Measurements from ENCODE around the gene FGA.

FGA gene

DNA sequence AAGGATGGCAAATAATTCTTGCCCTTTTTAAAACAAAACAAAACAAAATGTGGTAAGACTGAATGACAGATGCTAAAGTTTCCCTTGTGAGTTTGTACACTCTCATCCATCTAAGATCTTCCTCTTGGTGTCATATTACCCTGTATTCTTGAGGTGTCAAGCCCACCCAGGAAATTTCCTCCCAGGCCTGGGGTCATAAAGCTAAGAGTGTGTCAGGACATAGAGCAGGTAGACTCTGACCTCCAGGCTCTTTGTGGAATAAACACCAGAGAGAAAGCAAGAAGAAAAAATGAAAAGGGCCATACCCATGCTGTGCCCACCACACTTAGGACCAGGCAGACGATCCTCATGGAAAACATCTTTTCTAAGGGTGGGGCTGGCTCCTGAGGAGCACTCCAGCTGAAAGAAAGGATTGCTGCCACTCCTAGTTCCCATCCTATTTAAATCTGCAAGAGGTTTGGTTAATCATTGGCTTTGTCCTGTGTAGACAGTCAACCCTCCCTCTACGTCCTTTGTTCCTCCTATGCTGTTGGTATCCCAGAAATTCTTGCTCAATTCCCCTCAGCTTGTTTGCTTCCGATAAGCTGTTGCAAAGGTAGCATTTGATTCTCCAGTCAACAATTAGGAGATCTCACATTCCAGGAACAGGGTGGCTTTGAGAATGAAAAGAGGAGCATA is at the start of gene FGA:
TSS of gene FGA (minus strand) at position 414 of the 678 bp plus-strand sequence. CDS start at position 359, 55 bp downstream.
- TF ChIP-seq, protein P1, sequence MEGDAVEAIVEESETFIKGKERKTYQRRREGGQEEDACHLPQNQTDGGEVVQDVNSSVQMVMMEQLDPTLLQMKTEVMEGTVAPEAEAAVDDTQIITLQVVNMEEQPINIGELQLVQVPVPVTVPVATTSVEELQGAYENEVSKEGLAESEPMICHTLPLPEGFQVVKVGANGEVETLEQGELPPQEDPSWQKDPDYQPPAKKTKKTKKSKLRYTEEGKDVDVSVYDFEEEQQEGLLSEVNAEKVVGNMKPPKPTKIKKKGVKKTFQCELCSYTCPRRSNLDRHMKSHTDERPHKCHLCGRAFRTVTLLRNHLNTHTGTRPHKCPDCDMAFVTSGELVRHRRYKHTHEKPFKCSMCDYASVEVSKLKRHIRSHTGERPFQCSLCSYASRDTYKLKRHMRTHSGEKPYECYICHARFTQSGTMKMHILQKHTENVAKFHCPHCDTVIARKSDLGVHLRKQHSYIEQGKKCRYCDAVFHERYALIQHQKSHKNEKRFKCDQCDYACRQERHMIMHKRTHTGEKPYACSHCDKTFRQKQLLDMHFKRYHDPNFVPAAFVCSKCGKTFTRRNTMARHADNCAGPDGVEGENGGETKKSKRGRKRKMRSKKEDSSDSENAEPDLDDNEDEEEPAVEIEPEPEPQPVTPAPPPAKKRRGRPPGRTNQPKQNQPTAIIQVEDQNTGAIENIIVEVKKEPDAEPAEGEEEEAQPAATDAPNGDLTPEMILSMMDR (IDR thresholded peaks at IDR 0.05; ENCODE audit: low read depth, low read length): no peak
- DNase-seq (ENCODE audit: low read depth, low spot score): no peak
- in situ Hi-C loops (cut with HindIII; ENCODE audit: low sequenced_read_pairs): no loop called here
- no peak within 1 kb of the TSS for H3K4me3 ChIP-seq (ENCODE audit: low read depth, low read length)

DNA sequence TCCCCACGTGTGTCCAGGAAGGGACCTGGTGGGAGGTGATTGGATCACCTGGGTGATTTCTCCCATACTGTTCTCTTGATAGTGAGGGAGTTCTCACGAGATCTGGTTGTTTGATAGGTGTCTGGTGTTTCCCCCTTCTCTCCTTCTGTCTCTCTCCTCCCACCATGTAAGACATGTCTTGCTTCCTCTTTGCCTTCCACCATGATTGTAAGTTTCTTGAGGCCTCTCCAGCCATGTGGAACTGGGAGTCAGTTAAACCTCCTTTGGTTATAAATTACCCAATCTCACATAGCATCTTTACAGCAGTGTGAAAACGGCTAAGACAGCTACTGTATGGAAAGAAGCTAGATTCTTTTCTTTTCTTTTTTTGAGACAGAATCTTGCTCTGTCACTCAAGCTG is 43.5 kb upstream of the FGA start:
- no peak for DNase-seq (ENCODE audit: low read depth, low spot score)
- TF ChIP-seq, protein P1 (IDR thresholded peaks at IDR 0.05; ENCODE audit: low read depth, low read length): no peak
- no peak overlapping the region for H3K4me3 ChIP-seq (ENCODE audit: low read depth, low read length)
- in situ Hi-C loops (cut with HindIII; ENCODE audit: low sequenced_read_pairs): no loop called here

DNA sequence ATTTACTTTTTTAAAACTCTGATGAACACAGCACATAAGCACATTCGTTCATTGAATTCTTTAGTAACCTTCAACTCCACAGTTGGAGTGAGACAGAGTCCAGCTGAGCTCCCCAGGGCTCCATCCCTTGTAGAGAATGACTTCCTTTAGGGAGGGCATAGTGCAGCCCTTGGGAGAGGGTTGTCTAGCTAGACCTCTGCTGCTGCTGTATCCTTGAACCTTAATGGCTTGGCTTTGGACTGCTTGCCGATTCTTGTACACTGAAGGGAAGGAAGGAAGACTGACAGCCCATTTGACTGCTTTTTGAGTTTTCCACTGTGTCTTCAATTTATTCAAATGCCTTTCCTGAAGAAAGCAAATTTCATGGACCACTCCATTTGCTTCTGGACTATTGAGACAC is 41.3 kb upstream of the FGA start:
- in situ Hi-C loops (cut with HindIII; ENCODE audit: low sequenced_read_pairs): no loop called here
- DNase-seq (ENCODE audit: low read depth, low spot score): no peak
- TF ChIP-seq, protein P1 (IDR thresholded peaks at IDR 0.05; ENCODE audit: low read depth, low read length): no peak
- no peak overlapping the region for H3K4me3 ChIP-seq (ENCODE audit: low read depth, low read length)

DNA sequence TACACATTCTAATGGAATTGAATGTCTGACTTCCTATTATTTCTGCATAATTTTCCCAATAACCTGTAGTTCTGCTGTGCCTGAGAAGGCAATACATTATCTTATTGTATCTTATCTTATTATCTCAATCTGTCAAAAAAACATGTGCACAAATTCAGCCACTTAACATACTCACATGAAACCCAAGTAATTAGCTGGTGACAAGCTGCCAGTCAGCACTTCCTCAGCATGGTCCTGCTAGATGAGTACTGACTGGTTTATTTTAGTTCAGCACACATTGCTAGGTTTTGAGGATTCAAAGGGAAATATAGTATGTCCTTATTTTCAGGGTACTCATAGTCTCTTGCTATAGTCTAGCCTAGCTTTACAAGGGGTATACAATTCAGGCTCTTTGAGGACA is 39.8 kb upstream of the FGA start:
- no peak overlapping the region for H3K4me3 ChIP-seq (ENCODE audit: low read depth, low read length)
- no peak for DNase-seq (ENCODE audit: low read depth, low spot score)
- TF ChIP-seq, protein P1 (IDR thresholded peaks at IDR 0.05; ENCODE audit: low read depth, low read length): no peak
- in situ Hi-C loops (cut with HindIII; ENCODE audit: low sequenced_read_pairs): no loop called here

DNA sequence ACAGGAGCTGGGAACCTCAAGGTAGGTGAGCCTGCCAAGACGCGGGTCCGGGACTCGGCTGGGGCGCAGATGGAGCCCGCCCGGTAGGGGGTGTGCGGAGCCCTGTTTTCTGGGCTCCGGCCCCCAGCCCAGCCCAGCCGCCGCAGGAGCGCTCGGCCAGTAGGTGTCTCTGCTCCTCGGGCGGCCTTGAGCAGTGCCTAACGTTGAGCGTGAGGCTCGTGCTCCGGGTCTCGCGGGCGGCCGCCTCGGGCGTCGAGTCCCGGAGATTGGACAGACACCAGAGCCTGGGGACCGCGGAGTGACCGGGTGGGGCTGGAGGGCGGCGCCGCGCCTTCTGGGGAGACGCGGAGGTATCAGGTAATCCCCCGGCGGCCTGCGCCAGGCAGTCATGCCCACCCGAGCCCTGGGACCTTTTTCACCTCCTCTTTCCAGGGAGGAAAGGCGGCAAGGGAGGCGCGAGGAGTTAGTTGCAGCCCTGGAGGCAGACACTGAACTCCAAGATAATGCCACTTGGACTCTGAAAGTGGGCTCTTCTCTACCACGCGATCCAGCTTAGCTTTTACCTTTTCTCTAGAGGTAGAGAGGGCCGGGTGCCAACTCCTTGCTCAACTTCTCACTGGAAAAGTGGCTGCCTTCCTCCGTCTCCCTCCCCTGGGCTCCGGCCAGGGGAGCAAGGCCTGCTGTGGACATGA is 36.4 kb upstream of the FGA start:
- TF ChIP-seq, protein P1 (IDR thresholded peaks at IDR 0.05; ENCODE audit: low read depth, low read length): peak; percentile 68
- in situ Hi-C loops (cut with HindIII; ENCODE audit: low sequenced_read_pairs): no loop called here
- peak; percentile 48 for DNase-seq (ENCODE audit: low read depth, low spot score)
- H3K4me3 ChIP-seq (ENCODE audit: low read depth, low read length): peak overlapping the region; percentile 28

DNA sequence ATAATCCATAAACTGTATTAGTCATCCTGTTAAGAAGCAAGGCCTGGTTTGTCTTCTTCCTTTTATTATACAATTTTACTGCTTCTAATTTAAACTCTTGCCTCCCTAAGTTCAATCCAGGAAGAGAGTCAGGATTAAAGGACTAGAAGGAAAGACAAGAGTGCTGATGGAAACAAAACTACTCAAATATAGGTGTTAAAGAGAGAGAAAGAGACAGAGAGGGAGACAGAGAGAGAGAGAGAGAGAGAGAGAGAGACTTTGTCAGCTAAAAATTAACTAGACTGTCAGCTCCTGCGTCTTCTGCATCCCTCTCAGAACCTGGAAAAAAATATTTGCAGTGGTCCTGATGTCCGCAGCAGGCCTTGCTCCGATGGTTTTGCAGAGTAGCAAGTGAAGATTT is 35.4 kb upstream of the FGA start:
- in situ Hi-C loops (cut with HindIII; ENCODE audit: low sequenced_read_pairs): no loop called here
- DNase-seq (ENCODE audit: low read depth, low spot score): no peak
- H3K4me3 ChIP-seq (ENCODE audit: low read depth, low read length): no peak overlapping the region
- TF ChIP-seq, protein P1 (IDR thresholded peaks at IDR 0.05; ENCODE audit: low read depth, low read length): no peak
